NCI-H524 treated with DMSO at 0.1 percent for 48 hours (cell line): Measurements from ENCODE around the gene ANTXR1.
"Not testable (repeated sequence)": the region's sequence is repeated elsewhere in the genome, so short reads cannot be mapped to it uniquely, and the experiment has no call there.

ENCODE experiments used
- DNase-seq: peaks from one replicate; lab custom pipeline; 2025; lab: John Stamatoyannopoulos, UW

The ANTXR1 gene

DNA sequence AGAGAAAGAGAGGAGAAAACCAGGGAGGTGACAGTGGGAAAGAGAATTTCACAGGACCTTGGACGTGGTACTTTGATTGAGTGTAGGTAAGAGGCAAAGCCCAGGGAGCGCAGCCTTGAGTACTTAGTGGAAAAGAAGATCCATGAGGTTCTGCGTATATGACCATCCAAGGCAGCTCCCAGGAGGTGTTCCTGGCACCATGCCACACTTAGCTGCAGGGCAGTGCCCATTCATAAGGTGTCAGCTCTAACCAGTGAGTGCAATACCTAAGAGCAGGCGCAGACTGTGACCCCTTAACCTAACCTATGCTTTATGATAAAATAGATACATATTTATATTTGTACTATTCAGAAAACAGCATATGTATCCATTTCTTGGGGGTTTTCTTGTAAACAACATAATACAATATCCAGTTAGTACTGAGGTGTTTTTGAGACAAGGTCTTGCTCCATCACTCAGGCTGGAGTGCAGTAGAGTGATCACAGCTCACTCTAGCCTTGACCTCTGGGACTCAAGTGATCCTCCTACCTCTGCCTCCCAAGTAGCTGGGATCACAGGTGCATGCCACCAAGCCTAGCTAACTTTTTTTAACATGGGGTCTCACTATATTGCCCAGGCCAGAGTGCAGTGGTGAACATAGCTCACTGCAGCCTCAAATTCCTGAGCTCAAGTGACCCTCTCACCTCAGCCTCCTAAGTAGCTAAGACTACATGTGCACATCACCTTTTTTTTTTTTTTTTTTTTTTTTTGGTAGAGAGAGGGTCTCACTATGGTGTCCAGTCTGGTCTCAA lies 199.5 kb downstream of the ANTXR1 start:
- DNase-seq: no peak

- DNase-seq: peak; percentile 53
Observed at GRCh38 chr2:69213201-69213600, 200.2 kb downstream of the ANTXR1 start.

DNA sequence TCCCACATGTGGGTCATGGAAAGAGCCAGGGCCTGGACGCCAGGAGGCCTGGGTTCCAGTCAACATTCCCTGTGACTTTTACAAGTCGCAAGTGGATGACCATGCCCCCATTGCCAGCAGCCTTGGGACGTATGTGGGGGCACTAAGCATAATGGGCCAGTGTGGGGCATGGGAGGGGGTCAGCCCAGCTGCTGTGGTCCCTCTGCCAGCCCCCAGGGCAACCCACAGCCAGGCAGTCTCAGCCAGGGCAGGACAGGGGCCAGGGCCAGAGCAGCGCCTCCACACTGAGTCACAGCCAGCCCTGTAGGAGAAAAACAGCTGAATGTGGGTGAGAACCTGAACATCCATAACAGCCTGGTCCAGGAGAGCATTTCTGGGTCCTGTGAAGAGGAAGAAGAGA lies 200.8 kb downstream of the ANTXR1 start:
- no peak for DNase-seq

- no peak for DNase-seq
Observed at GRCh38 chr2:69214898-69215297, 201.9 kb downstream of the ANTXR1 start.

GRCh38 chr2:69216535-69217332 lies 203.8 kb downstream of the ANTXR1 start:
- no peak for DNase-seq

DNA sequence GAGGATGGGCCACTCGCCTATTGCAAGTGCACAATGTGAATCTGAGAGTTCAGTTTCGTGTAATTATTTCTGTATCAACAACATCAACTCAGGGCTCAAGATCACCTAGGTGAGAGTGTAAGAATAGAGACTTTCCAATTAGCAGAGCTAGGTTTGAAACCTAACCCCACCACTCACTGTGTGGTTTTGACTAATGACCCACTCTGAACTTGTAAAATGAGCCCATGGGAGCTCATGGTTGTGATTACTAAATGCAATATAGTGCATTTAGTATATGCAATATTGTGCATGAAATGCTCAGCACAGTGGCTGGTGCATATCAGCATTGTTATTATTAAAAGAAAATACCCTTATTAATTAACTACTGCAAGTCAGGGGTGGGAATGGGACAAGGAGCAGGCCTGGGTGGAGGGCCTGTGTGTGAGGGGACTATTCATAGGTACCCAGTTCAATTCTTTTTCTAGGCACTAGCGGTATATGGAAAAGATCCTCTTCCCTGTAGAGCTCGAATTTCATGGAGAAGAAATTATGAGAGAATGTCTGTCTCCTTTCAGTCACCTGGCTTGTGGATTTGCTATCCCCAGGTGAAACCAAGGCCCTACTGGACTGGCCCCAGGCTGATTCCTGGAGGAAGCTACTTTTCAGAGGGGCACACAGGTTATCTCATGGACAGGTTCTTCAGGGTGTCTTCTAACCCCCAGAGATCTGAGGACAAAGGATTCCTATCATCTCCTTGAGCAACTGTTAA lies 204.5 kb downstream of the ANTXR1 start:
- no peak for DNase-seq

DNA sequence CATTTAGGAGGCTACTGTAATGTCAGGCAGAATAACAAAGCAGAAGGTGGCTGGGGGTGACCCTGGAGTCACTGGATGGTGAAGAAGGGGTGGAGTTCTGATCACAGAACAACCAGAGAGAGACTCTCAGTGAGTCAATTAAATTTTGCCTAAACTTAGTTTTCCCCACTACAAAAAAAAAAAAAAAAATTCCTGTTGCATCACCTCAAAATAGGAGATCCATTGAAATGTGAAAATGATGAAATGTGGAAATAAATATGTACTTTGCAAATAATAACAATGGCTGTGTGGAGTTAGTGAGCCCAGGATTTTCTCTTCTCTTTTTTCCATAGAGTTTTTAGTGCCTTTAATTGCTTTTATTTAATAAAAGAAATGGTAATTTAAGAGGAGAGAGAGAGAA lies 208.5 kb downstream of the ANTXR1 start:
- DNase-seq: no peak

GRCh38 chr2:69221960-69222751 lies 209.2 kb downstream of the ANTXR1 start:
- DNase-seq: no peak

- peak; percentile 21 for DNase-seq
Observed at GRCh38 chr2:69222953-69223658, 210.1 kb downstream of the ANTXR1 start.

DNA sequence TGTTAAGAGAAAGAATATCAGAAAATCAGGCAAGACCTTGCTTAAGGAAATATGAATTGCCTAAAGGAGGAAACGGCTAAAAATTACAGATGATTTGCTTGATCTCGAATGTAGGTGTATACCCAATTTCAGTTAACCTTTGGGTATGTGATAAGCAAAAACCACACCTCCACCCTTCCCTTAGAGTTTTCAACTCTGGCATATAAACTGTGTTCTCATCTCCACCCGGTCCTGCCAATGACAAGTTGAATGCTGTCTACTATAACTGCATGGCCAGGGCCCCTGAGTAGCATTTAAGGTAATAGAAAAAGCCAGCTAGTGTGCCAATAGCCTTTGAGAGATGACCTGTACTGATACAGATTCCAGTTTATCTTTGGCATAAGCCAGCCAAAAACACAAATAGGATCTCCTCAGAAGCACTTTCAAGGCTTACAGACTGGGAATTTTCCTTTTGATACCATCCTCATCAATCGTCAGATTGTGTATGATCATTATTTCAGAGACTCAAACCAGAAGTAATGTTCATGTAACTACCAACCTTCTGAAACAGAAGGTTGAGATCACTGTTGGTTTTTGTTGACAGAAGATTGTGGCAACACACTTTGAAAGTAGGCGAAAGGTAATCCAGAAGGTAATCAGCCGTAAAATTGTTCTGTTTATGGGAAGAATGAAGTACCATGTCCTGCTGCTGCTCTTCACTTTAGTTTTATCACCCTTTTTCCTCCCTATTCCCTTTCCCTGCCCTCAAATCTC lies 211.0 kb downstream of the ANTXR1 start:
- DNase-seq: no peak

DNA sequence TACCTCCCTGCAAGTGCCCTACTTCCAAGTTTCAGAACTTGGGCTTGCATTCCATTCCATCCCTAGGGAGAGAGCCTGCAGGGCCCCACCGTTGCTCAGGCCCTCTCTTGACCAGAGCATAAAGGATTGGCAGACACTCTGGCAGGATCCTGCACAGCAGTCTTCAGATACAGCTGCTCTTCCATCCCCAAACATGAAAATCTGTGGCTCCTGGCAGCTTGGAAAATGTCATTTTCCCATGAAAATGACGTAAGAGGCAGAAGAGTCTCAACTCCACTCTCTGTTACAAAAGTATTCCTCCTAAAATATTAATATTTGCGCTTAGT lies 211.5 kb downstream of the ANTXR1 start:
- no peak for DNase-seq

GRCh38 chr2:69225933-69226332 lies 213.0 kb downstream of the ANTXR1 start:
- no peak for DNase-seq

DNA sequence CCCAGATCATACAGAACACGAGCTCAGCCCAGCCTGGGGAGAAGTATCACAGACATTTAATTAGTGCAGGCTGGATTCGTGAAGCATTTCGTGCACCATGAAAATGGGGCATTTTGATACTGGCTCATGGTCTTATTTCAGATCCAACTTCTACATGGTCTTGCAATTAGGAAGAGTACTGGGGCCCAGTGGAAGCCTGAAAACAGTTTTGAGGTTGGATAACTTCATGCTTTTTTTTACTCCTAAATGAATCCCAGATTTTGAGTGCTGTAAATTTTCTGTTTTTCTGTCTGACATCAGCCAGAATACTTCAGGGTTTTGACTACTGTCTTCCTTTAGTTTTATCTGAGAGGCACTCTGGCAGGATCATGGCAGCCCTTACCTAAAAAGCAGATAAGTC lies 213.9 kb downstream of the ANTXR1 start:
- no peak for DNase-seq

GRCh38 chr2:69227716-69228115 lies 214.7 kb downstream of the ANTXR1 start:
- DNase-seq: no peak

DNA sequence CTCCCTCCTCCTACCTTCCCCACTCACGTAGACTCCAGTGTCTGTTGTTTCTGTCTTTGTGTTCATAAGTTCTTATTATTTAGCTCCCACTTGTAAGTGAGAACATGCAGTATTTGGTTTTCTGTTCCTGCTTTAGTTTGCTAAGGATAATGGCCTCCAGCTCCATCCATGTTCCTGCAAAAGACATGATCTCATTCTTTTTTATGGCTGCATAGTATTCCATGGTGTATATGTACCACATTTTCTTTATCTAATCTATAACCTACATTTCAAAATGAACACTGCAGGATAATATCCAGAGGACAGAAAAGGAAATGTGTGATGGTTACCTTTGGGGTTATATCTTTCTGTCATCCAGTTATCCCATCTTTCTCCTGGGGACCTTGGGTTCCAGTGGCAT lies 218.0 kb downstream of the ANTXR1 start:
- DNase-seq: not testable (repeated sequence)

DNA sequence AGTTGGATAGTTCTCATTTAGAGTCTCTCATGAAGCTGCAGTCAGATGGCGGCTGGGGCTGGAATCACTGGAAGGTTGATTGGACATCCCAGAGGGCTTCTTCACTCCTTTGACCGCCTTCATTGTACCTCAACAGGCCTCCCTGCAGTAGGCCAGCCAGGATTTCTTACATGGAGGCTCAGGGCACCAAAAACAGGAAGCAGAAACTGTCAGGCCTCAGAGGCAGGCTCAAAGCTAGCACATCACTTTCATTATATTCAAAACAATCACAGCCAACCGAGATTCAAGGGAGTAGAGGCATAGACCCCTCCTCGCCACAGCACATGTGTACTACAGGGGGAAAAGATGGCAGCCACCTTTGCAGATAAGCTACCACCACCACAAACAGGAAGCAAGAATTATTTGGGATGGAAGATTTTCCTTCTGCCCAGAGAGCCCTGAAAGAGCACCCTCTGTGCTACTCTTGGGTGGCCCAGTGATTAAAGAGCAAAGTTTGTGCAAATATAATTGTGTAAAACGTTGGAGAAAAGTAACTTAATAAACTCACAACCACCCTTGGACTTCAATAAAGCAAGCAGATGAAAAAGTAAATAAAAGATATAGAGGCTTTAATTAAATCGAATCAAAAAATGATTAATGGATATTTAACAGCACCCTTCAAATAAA lies 218.8 kb downstream of the ANTXR1 start:
- no peak for DNase-seq

DNA sequence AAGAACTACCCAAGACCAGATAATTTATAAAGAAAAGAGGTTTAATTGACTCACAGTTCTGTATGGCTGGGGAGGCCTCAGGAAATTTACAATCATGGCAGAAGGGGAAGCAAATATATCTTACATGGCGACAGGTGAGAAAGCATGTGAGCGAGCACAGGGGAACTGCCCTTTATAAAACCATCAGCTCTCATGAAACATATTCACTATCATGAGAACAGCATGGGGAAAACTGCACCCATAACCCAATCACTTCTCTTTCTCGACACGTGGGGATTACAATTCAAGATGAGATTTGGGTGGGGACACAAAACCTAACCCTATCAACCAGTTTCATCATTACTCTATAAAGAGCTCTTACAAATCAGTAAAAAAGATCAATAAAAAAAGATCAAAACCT lies 222.9 kb downstream of the ANTXR1 start:
- DNase-seq: not testable (repeated sequence)

- DNase-seq: no peak
Observed at GRCh38 chr2:69237070-69237670, 224.2 kb downstream of the ANTXR1 start.

- no peak for DNase-seq
Observed at GRCh38 chr2:69238449-69239031, 225.6 kb downstream of the ANTXR1 start.
